Tibial artery (tissue), 4 donors: ENCODE measurements around the gene ADAD2.

Source experiments
- DNase-seq, 2 donors: peaks; one replicate each; pipeline ENCODE4 v3.0.0-alpha.2; 2019
- H3K27ac ChIP-seq, 2 donors: fragments of 200-600 bp; sonication (generic) in 1 of 2; 1 replicate in 1 of 2; 2 replicates in 1 of 2; pipeline ENCODE4 v1.5.1; 2018 to 2019; ENCODE audit warnings: mild to moderate bottlenecking in 1 of 2
- H3K27me3 ChIP-seq, 2 donors: fragments of 200-600 bp; sonication (generic) in 1 of 2; one replicate each; pipeline versions ENCODE4 v1.5.1 to v1.6.0; 2016 to 2019
- H3K36me3 ChIP-seq, 3 donors: fragments of 200-600 bp; sonication (generic) in 2 of 3; one replicate each; pipeline ENCODE4 v1.5.1; 2016 to 2019; ENCODE audit warnings: mild to moderate bottlenecking in 2 of 3
- H3K4me1 ChIP-seq, 4 donors: fragments of 200-600 bp; sonication (generic) in 2 of 4; 1 replicate in 3 of 4; 2 replicates in 1 of 4; pipeline ENCODE4 v1.5.1; 2016 to 2019
- H3K4me3 ChIP-seq, 2 donors: fragments of 200-600 bp; sonication (generic) in 1 of 2; 1 replicate in 1 of 2; 2 replicates in 1 of 2; pipeline ENCODE4 v1.5.1; 2018 to 2019; ENCODE audit warnings: mild to moderate bottlenecking in 2 of 2
- H3K9me3 ChIP-seq, 3 donors: fragments of 200-600 bp; sonication (generic) in 1 of 3; one replicate each; pipeline ENCODE4 v1.5.1; 2016 to 2019
- CTCF ChIP-seq, 2 experiments: fragments of 200-600 bp in 1 of 2; fragments of 450-650 bp in 1 of 2; IDR thresholded peaks; one replicate each; pipeline ENCODE4 v1.5.1; 2017 to 2019; ENCODE audit warnings: antibody characterized with exemption in 2 of 2, mild to moderate bottlenecking in 1 of 2, moderate library complexity in 1 of 2
- intact Hi-C: fragments of 100-400 bp; cut with DNase I; formaldehyde crosslinking; loops from one replicate; pipeline ENCODE4 v1.15.0; 2023; ENCODE audit warnings: low total_unique reads

Gene ADAD2

GRCh38 chr16:84246679-84247077, 55.7 kb downstream of the ADAD2 start:
- intact Hi-C loops = no loop called here
- H3K9me3 ChIP-seq = no peaks in the 10 kb centered on the region
- TF ChIP-seq CTCF (IDR thresholded peaks at IDR 0.05) = no peak

More at GRCh38 chr16:84246679-84247077, 55.7 kb downstream of the ADAD2 start:
- Histone ChIP-seq H3K27me3 (peaks cover 0 to 15% of the 10 kb centered on the region in 2 donors), H3K4me1 (no peaks in the 10 kb centered on the region), H3K36me3 (no peaks in the 10 kb centered on the region), H3K4me3 (no peak overlapping the region), H3K27ac (no peak overlapping the region)
- DNase-seq = no peak
